Measurements from ENCODE around the gene SEL1L3. TPM values are rescaled to one million over a fixed set of nuclear protein-coding genes. Genes with fewer than 3 reads are reported as not detected.

Gene SEL1L3
- polyA plus RNA-seq, 2 donors: 0.71 to 2.3 TPM

DNA sequence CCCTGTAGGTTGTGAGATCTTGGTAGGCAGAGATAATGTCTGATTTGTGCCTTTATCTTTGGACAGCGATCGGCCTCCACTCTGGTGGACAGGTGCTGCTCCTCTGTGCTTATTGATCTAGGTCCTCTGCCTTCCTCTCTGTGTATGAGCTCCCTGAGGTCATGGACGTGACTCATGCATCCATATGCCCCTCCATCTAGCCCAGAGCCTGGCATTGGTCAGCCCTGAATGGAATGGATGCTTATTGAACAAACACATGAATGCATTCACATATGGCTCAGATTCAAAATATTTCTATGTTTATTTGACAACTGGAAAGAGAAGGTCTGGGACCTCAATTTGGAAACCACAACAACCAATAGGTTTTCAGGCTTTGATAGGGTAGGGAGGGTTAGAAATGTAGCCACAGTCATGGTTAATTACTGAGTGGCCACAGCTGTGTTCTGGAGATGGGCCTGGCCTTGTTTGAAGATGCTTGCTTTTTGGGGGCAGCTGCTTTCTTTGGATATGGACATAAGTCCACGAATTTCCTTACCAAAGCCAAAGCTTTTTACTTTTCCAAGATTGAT is 76.2 kb downstream of the SEL1L3 start:
- Histone ChIP-seq H3K27ac (ENCODE audit: low read depth in 2 of 2, low read length in 1 of 2) (no peak overlapping the region), H3K27me3 (ENCODE audit: control insufficient read depth in 1 of 2, insufficient read depth in 2 of 2, low read length in 2 of 2) (no peaks in the 10 kb centered on the region), H3K4me1 (ENCODE audit: control insufficient read depth in 2 of 2, insufficient read depth in 2 of 2, low read length in 1 of 2) (no peaks in the 10 kb centered on the region), H3K36me3 (ENCODE audit: control insufficient read depth in 2 of 2, insufficient read depth in 2 of 2, low read length in 1 of 2) (peaks cover 3 to 4% of the 10 kb centered on the region in 2 donors), H3K4me3 (ENCODE audit: low read depth in 1 of 2, low read length in 2 of 2) (no peak overlapping the region), H3K9me3 (ENCODE audit: control insufficient read depth in 2 of 2, insufficient read depth in 1 of 2, low read depth in 1 of 2, low read length in 1 of 2) (no peaks in the 10 kb centered on the region)
- WGBS, 2 donors: 78 to 87% methylated on average over 4 of the region's 4 CpGs

GRCh38 chr4:25783943-25784342 is 78.8 kb downstream of the SEL1L3 start:
- peaks cover 0 to 4% of the 10 kb centered on the region in 2 donors for H3K36me3 ChIP-seq (ENCODE audit: control insufficient read depth in 2 of 2, insufficient read depth in 2 of 2, low read length in 1 of 2)
- no peak overlapping the region for H3K27ac ChIP-seq (ENCODE audit: low read depth in 2 of 2, low read length in 1 of 2)
- H3K4me1 ChIP-seq (ENCODE audit: control insufficient read depth in 2 of 2, insufficient read depth in 2 of 2, low read length in 1 of 2): no peaks in the 10 kb centered on the region
- H3K4me3 ChIP-seq (ENCODE audit: low read depth in 1 of 2, low read length in 2 of 2): no peak overlapping the region
- 54 to 61% methylated on average over 9 of the region's 9 CpGs for WGBS, 2 donors
- no peaks in the 10 kb centered on the region for H3K9me3 ChIP-seq (ENCODE audit: control insufficient read depth in 2 of 2, insufficient read depth in 1 of 2, low read depth in 1 of 2, low read length in 1 of 2)
- no peaks in the 10 kb centered on the region for H3K27me3 ChIP-seq (ENCODE audit: control insufficient read depth in 1 of 2, insufficient read depth in 2 of 2, low read length in 2 of 2)

DNA sequence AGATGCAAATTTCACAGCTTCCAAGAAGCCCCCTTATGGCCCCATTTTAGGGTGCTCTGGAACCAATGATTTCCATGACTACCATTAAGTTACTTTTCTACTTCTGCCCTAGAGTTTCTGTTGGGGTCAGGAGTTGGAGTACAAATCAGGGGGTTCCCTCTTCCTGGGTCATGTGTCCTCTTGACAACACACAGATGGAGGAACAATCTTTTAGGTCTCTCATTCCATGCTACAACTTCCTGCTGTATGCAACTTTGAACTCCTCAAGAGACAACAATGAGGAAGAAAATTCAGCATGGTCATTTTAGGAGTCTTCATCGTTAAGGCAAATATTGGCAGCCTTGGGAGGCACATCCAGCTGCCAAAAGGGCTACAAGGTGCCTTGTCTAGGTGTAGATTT is 79.7 kb downstream of the SEL1L3 start:
- Histone ChIP-seq H3K4me1 (ENCODE audit: control insufficient read depth in 2 of 2, insufficient read depth in 2 of 2, low read length in 1 of 2) (no peaks in the 10 kb centered on the region), H3K27me3 (ENCODE audit: control insufficient read depth in 1 of 2, insufficient read depth in 2 of 2, low read length in 2 of 2) (no peaks in the 10 kb centered on the region), H3K9me3 (ENCODE audit: control insufficient read depth in 2 of 2, insufficient read depth in 1 of 2, low read depth in 1 of 2, low read length in 1 of 2) (no peaks in the 10 kb centered on the region), H3K27ac (ENCODE audit: low read depth in 2 of 2, low read length in 1 of 2) (no peak overlapping the region), H3K4me3 (ENCODE audit: low read depth in 1 of 2, low read length in 2 of 2) (no peak overlapping the region), H3K36me3 (ENCODE audit: control insufficient read depth in 2 of 2, insufficient read depth in 2 of 2, low read length in 1 of 2) (peaks cover 0 to 4% of the 10 kb centered on the region in 2 donors)
- 85 to 89% methylated on average over 1 of the region's 1 CpG for WGBS, 2 donors

GRCh38 chr4:25782482-25782881 is 80.3 kb downstream of the SEL1L3 start:
- Histone ChIP-seq H3K4me3 (ENCODE audit: low read depth in 1 of 2, low read length in 2 of 2) (no peak overlapping the region), H3K4me1 (ENCODE audit: control insufficient read depth in 2 of 2, insufficient read depth in 2 of 2, low read length in 1 of 2) (no peaks in the 10 kb centered on the region), H3K36me3 (ENCODE audit: control insufficient read depth in 2 of 2, insufficient read depth in 2 of 2, low read length in 1 of 2) (peaks cover 0 to 4% of the 10 kb centered on the region in 2 donors), H3K27ac (ENCODE audit: low read depth in 2 of 2, low read length in 1 of 2) (no peak overlapping the region), H3K27me3 (ENCODE audit: control insufficient read depth in 1 of 2, insufficient read depth in 2 of 2, low read length in 2 of 2) (no peaks in the 10 kb centered on the region), H3K9me3 (ENCODE audit: control insufficient read depth in 2 of 2, insufficient read depth in 1 of 2, low read depth in 1 of 2, low read length in 1 of 2) (no peaks in the 10 kb centered on the region)
- 83 to 97% methylated on average over 7 of the region's 7 CpGs for WGBS, 2 donors

- H3K27me3 ChIP-seq (ENCODE audit: control insufficient read depth in 1 of 2, insufficient read depth in 2 of 2, low read length in 2 of 2): no peaks in the 10 kb centered on the region
Observed at GRCh38 chr4:25779021-25779420, 83.8 kb downstream of the SEL1L3 start.

DNA sequence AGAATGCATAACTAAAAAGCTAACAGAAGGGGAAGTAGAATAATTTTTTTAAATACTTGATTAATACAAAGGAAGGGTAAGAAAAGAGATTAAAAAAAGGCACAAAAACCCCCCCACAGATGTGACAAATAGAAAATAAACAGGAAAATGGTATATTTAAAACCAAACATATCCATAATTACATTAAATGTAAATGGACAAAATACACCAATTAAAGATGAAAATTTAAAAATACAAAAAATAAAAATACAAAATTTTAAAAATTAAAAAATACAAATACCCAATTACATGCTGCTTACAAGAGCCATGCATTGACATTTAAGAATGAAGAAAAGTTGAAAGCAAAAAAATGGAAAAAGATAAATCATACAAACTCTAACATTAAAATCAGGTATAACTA is 86.0 kb downstream of the SEL1L3 start:
- H3K4me3 ChIP-seq (ENCODE audit: low read depth in 1 of 2, low read length in 2 of 2): no peak overlapping the region
- peaks cover 0 to under 1% of the 10 kb centered on the region in 2 donors for H3K36me3 ChIP-seq (ENCODE audit: control insufficient read depth in 2 of 2, insufficient read depth in 2 of 2, low read length in 1 of 2)
- H3K27ac ChIP-seq (ENCODE audit: low read depth in 2 of 2, low read length in 1 of 2): no peak overlapping the region
- H3K27me3 ChIP-seq (ENCODE audit: control insufficient read depth in 1 of 2, insufficient read depth in 2 of 2, low read length in 2 of 2): no peaks in the 10 kb centered on the region
- no peaks in the 10 kb centered on the region for H3K9me3 ChIP-seq (ENCODE audit: control insufficient read depth in 2 of 2, insufficient read depth in 1 of 2, low read depth in 1 of 2, low read length in 1 of 2)
- no peaks in the 10 kb centered on the region for H3K4me1 ChIP-seq (ENCODE audit: control insufficient read depth in 2 of 2, insufficient read depth in 2 of 2, low read length in 1 of 2)

More at GRCh38 chr4:25779021-25779420, 83.8 kb downstream of the SEL1L3 start:
- Histone ChIP-seq H3K27ac (ENCODE audit: low read depth in 2 of 2, low read length in 1 of 2) (no peak overlapping the region), H3K4me1 (ENCODE audit: control insufficient read depth in 2 of 2, insufficient read depth in 2 of 2, low read length in 1 of 2) (no peaks in the 10 kb centered on the region), H3K36me3 (ENCODE audit: control insufficient read depth in 2 of 2, insufficient read depth in 2 of 2, low read length in 1 of 2) (peaks cover 0 to 4% of the 10 kb centered on the region in 2 donors), H3K9me3 (ENCODE audit: control insufficient read depth in 2 of 2, insufficient read depth in 1 of 2, low read depth in 1 of 2, low read length in 1 of 2) (no peaks in the 10 kb centered on the region), H3K4me3 (ENCODE audit: low read depth in 1 of 2, low read length in 2 of 2) (no peak overlapping the region)
- WGBS, 2 donors: 83 to 88% methylated on average over 4 of the region's 4 CpGs

- Histone ChIP-seq H3K27me3 (ENCODE audit: control insufficient read depth in 1 of 2, insufficient read depth in 2 of 2, low read length in 2 of 2) (no peaks in the 10 kb centered on the region), H3K4me1 (ENCODE audit: control insufficient read depth in 2 of 2, insufficient read depth in 2 of 2, low read length in 1 of 2) (no peaks in the 10 kb centered on the region), H3K27ac (ENCODE audit: low read depth in 2 of 2, low read length in 1 of 2) (no peak overlapping the region), H3K9me3 (ENCODE audit: control insufficient read depth in 2 of 2, insufficient read depth in 1 of 2, low read depth in 1 of 2, low read length in 1 of 2) (no peaks in the 10 kb centered on the region), H3K36me3 (ENCODE audit: control insufficient read depth in 2 of 2, insufficient read depth in 2 of 2, low read length in 1 of 2) (no peaks in the 10 kb centered on the region), H3K4me3 (ENCODE audit: low read depth in 1 of 2, low read length in 2 of 2) (no peak overlapping the region)
- 92 to 97% methylated on average over 2 of the region's 2 CpGs for WGBS, 2 donors
Observed at GRCh38 chr4:25775166-25775565, 87.6 kb downstream of the SEL1L3 start.

GRCh38 chr4:25773358-25773757 is 89.4 kb downstream of the SEL1L3 start:
- Histone ChIP-seq H3K4me1 (ENCODE audit: control insufficient read depth in 2 of 2, insufficient read depth in 2 of 2, low read length in 1 of 2) (no peaks in the 10 kb centered on the region), H3K4me3 (ENCODE audit: low read depth in 1 of 2, low read length in 2 of 2) (no peak overlapping the region), H3K36me3 (ENCODE audit: control insufficient read depth in 2 of 2, insufficient read depth in 2 of 2, low read length in 1 of 2) (no peaks in the 10 kb centered on the region), H3K27me3 (ENCODE audit: control insufficient read depth in 1 of 2, insufficient read depth in 2 of 2, low read length in 2 of 2) (no peaks in the 10 kb centered on the region), H3K9me3 (ENCODE audit: control insufficient read depth in 2 of 2, insufficient read depth in 1 of 2, low read depth in 1 of 2, low read length in 1 of 2) (no peaks in the 10 kb centered on the region), H3K27ac (ENCODE audit: low read depth in 2 of 2, low read length in 1 of 2) (no peak overlapping the region)
- 96 to 98% methylated on average over 4 of the region's 4 CpGs for WGBS, 2 donors

- Histone ChIP-seq H3K4me1 (ENCODE audit: control insufficient read depth in 2 of 2, insufficient read depth in 2 of 2, low read length in 1 of 2) (no peaks in the 10 kb centered on the region), H3K27ac (ENCODE audit: low read depth in 2 of 2, low read length in 1 of 2) (no peak overlapping the region), H3K27me3 (ENCODE audit: control insufficient read depth in 1 of 2, insufficient read depth in 2 of 2, low read length in 2 of 2) (no peaks in the 10 kb centered on the region), H3K4me3 (ENCODE audit: low read depth in 1 of 2, low read length in 2 of 2) (no peak overlapping the region), H3K36me3 (ENCODE audit: control insufficient read depth in 2 of 2, insufficient read depth in 2 of 2, low read length in 1 of 2) (no peaks in the 10 kb centered on the region), H3K9me3 (ENCODE audit: control insufficient read depth in 2 of 2, insufficient read depth in 1 of 2, low read depth in 1 of 2, low read length in 1 of 2) (no peaks in the 10 kb centered on the region)
- 70 to 75% methylated on average over 4 of the region's 4 CpGs for WGBS, 2 donors
Observed at GRCh38 chr4:25771672-25772071, 91.1 kb downstream of the SEL1L3 start.

DNA sequence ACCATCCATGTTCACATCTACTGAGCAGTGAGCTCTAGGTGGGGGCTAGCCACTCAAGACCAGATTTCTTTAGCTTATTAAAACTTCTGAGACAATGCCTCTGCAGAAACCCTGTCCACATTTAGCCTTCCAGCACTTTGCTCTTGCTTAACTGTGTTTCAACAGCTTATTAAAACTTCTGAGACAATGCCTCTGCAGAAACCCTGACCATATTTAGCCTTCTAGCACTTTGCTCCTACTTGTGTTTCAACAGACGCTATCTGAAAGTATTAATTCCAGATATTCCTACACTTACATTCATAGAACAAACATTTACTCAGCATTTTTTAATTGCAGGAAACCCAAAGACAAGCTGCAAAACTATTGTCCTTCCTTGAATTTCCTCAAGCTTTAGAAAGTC is 91.9 kb downstream of the SEL1L3 start:
- WGBS, 2 donors: 80% methylated on average over 1 of the region's 1 CpG
- Histone ChIP-seq H3K4me3 (ENCODE audit: low read depth in 1 of 2, low read length in 2 of 2) (no peak overlapping the region), H3K27ac (ENCODE audit: low read depth in 2 of 2, low read length in 1 of 2) (no peak overlapping the region), H3K9me3 (ENCODE audit: control insufficient read depth in 2 of 2, insufficient read depth in 1 of 2, low read depth in 1 of 2, low read length in 1 of 2) (no peaks in the 10 kb centered on the region), H3K27me3 (ENCODE audit: control insufficient read depth in 1 of 2, insufficient read depth in 2 of 2, low read length in 2 of 2) (no peaks in the 10 kb centered on the region), H3K4me1 (ENCODE audit: control insufficient read depth in 2 of 2, insufficient read depth in 2 of 2, low read length in 1 of 2) (no peaks in the 10 kb centered on the region), H3K36me3 (ENCODE audit: control insufficient read depth in 2 of 2, insufficient read depth in 2 of 2, low read length in 1 of 2) (no peaks in the 10 kb centered on the region)

Measured in esophagus (tissue), 2 donors.